Panc1 (cell line): ENCODE results near the gene IGFLR1. TPM values are rescaled to one million over a fixed set of nuclear protein-coding genes. Genes with fewer than 3 reads are reported as not detected.

Source experiments
- ATAC-seq: fragments of 200-7000 bp; cut with Tn5 transposase; 2 replicates; pipeline ENCODE4 v1.9.1; 2020; ENCODE audit warnings: mild to moderate bottlenecking, moderate library complexity
- BruUV-seq: library from RNA; stranded (reverse); fragments of 400-500 nt; replicated peaks from 2 replicates; lab custom pipeline; 2021; lab: Mats Ljungman, UMichigan
- CTCF ChIA-PET: fragments of 300-600 bp; sonication (Branson Sonifier 250); formaldehyde crosslinking; loops from one replicate; lab custom pipeline; 2022; ENCODE audit warnings: antibody characterized with exemption; lab: Charles Lee
- POLR2A ChIA-PET: fragments of 300-600 bp; sonication (Branson Sonifier 250); formaldehyde crosslinking; loops from one replicate; lab custom pipeline; 2022; ENCODE audit warnings: antibody characterized with exemption; lab: Charles Lee
- DNase-seq: peaks from one replicate; pipeline ENCODE4 v3.0.0-alpha.2; 2010; ENCODE audit warnings: low read depth, low spot score
- H3K27ac ChIP-seq: 2 replicates; pipeline ENCODE4 v1.5.1; 2011; ENCODE audit warnings: mild to moderate bottlenecking, low read length, inconsistent platforms
- H3K27me3 ChIP-seq: fragments of 200-500 bp; sonication (Bioruptor generic); 2 replicates; pipeline ENCODE4 v1.6.0; 2014; ENCODE audit warnings: low read length, inconsistent platforms; ENCODE audit not compliant: control insufficient read depth, insufficient read depth
- H3K36me3 ChIP-seq: fragments of 200-500 bp; sonication (Bioruptor generic); 2 replicates; pipeline ENCODE4 v1.5.1; 2014; ENCODE audit warnings: inconsistent platforms, mild to moderate bottlenecking, low read length, moderate library complexity; ENCODE audit not compliant: control insufficient read depth, insufficient read depth
- H3K4me1 ChIP-seq: 2 replicates; pipeline ENCODE4 v1.5.1; 2011; ENCODE audit warnings: inconsistent platforms, mild to moderate bottlenecking, low read length, moderate library complexity; ENCODE audit not compliant: control insufficient read depth, insufficient read depth
- H3K4me3 ChIP-seq, 2 experiments: 2 replicates each; pipeline ENCODE4 v1.5.1; 2011 to 2012; ENCODE audit warnings: low read depth in 2 of 2, low read length in 2 of 2, mild to moderate bottlenecking in 2 of 2, inconsistent platforms in 1 of 2, moderate library complexity in 1 of 2
- H3K9me3 ChIP-seq: fragments of 200-500 bp; sonication (Bioruptor generic); 2 replicates; pipeline ENCODE4 v1.5.1; 2014; ENCODE audit warnings: low read depth, mild to moderate bottlenecking, inconsistent platforms, low read length, moderate library complexity; ENCODE audit not compliant: control insufficient read depth, insufficient read depth
- CTCF ChIP-seq: fragments of 450-650 bp; IDR thresholded peaks from 2 replicates; pipeline ENCODE4 v1.5.1; 2017; ENCODE audit warnings: mild to moderate bottlenecking
- POLR2AphosphoS5 ChIP-seq: IDR thresholded peaks from 2 replicates; pipeline ENCODE4 v1.6.1; 2012; ENCODE audit warnings: mild to moderate bottlenecking, low read depth, low read length, moderate library complexity
- REST ChIP-seq, 2 experiments: IDR thresholded peaks; 2 replicates each; pipeline ENCODE4 v1.6.1; 2011 to 2012; ENCODE audit warnings: low read depth in 2 of 2, control low read depth in 1 of 2, low read length in 1 of 2, mild to moderate bottlenecking in 1 of 2, moderate library complexity in 1 of 2; ENCODE audit not compliant: insufficient read depth in 1 of 2
- SIN3A ChIP-seq: IDR thresholded peaks from 2 replicates; pipeline ENCODE4 v1.6.1; 2012; ENCODE audit warnings: low read depth, mild to moderate bottlenecking, low read length, moderate library complexity, borderline replicate concordance; ENCODE audit not compliant: insufficient read depth
- TCF7L2 ChIP-seq: IDR thresholded peaks from 2 replicates; pipeline ENCODE4 v1.6.1; 2011; ENCODE audit warnings: mild to moderate bottlenecking, low read depth, low read length, inconsistent platforms
- in situ Hi-C: cut with HindIII; loops from 2 replicates; pipeline ENCODE4 v1.10.0; 2016; ENCODE audit warnings: low sequenced_read_pairs, low pct_unique_long_range_greater_than_20kb
- intact Hi-C: fragments of 100-400 bp; cut with micrococcal nuclease; formaldehyde crosslinking; loops from one replicate; pipeline ENCODE4 v1.10.0; 2022; ENCODE audit not compliant: unreplicated experiment
- total RNA-seq: library from RNA; stranded (reverse); gene quantifications from one replicate; pipeline ENCODE4 v1.2.1, GENCODE V29; 2021; ENCODE audit not compliant: unreplicated experiment

Gene IGFLR1
- total RNA-seq, 1 experiment from 2014 or later: 12.5 TPM

- TF ChIP-seq SIN3A: no peak
- ChIA-PET CTCF (no interaction called here), POLR2A (no interaction called here)
- intact Hi-C loops: no loop called here
- Histone ChIP-seq H3K27ac (no peak overlapping the region), H3K27me3 (no peaks in the 10 kb centered on the region), H3K9me3 (no peaks in the 10 kb centered on the region), H3K36me3 (no peaks in the 10 kb centered on the region), H3K4me1 (no peaks in the 10 kb centered on the region; the same call in 1 of the 2 replicates), H3K4me3 (no peak overlapping the region)
- BruUV-seq: no TSS peak
- in situ Hi-C loops: no loop called here
- peak; percentile 49 for ATAC-seq
- DNase-seq: no peak
Measured at GRCh38 chr19:35790981-35791813, 48.9 kb upstream of the IGFLR1 start.

GRCh38 chr19:35789978-35790944, 48.0 kb upstream of the IGFLR1 start:
- DNase-seq (no peak), ATAC-seq (no peak)
- intact Hi-C loops (no loop called here), in situ Hi-C loops (no loop called here)
- Histone ChIP-seq H3K4me1 (no peaks in the 10 kb centered on the region; the same call in 1 of the 2 replicates), H3K27me3 (no peaks in the 10 kb centered on the region), H3K27ac (no peak overlapping the region), H3K4me3 (no peak overlapping the region), H3K36me3 (no peaks in the 10 kb centered on the region), H3K9me3 (no peaks in the 10 kb centered on the region)
- TF ChIP-seq TCF7L2 (no peak), CTCF (no peak), POLR2AphosphoS5 (no peak), SIN3A (no peak), REST (IDR thresholded peaks at IDR 0.05; ENCODE audit: insufficient read depth in 1 of 2, low read depth in 2 of 2, low read length in 1 of 2) (no peak)
- BruUV-seq: no TSS peak
- ChIA-PET CTCF (no interaction called here), POLR2A (no interaction called here)
